SK-N-SH treated with all-trans-retinoic acid at 6 μM for 48 hours (cell line): ENCODE data around the gene B4GALT1.
"Not testable (repeated sequence)": the region's sequence is repeated elsewhere in the genome, so short reads cannot be mapped to it uniquely, and the experiment has no call there.

ENCODE experiments used
- ATAC-seq: fragments of 200-7000 bp; cut with Tn5 transposase; 3 replicates; pipeline ENCODE4 v1.9.1; 2020; ENCODE audit warnings: mild to moderate bottlenecking, moderate library complexity
- ARNTL ChIP-seq: fragments of 450-650 bp; formaldehyde crosslinking; IDR thresholded peaks from 2 replicates; pipeline ENCODE4 v1.5.0; 2020; ENCODE audit warnings: low read depth, mild to moderate bottlenecking, moderate library complexity, borderline replicate concordance
- CSDC2 ChIP-seq: fragments of 250-450 bp; sonication (Bioruptor Pico); IDR thresholded peaks from 2 replicates; pipeline ENCODE4 v1.5.0; 2020; ENCODE audit warnings: mild to moderate bottlenecking, moderate library complexity
- ESRRG ChIP-seq: fragments of 250-450 bp; sonication (Bioruptor Pico); IDR thresholded peaks from 2 replicates; pipeline ENCODE4 v1.6.1; 2021; ENCODE audit warnings: mild to moderate bottlenecking
- GLIS3 ChIP-seq: fragments of 250-450 bp; sonication (Bioruptor Pico); IDR thresholded peaks from 2 replicates; pipeline ENCODE4 v1.5.0; 2020; ENCODE audit warnings: mild to moderate bottlenecking, moderate library complexity
- ISL1 ChIP-seq: fragments of 250-450 bp; sonication (Bioruptor Pico); IDR thresholded peaks from 2 replicates; pipeline ENCODE4 v2.1.2; 2022; ENCODE audit warnings: mild to moderate bottlenecking, moderate library complexity
- OSR1 ChIP-seq: fragments of 250-450 bp; sonication (Bioruptor Pico); IDR thresholded peaks from 2 replicates; pipeline ENCODE4 v1.8.0; 2022; ENCODE audit warnings: moderate library complexity, mild to moderate bottlenecking, inconsistent platforms
- PPARA ChIP-seq: fragments of 250-450 bp; sonication (Bioruptor Pico); IDR thresholded peaks from 2 replicates; pipeline ENCODE4 v1.5.0; 2020; ENCODE audit warnings: mild to moderate bottlenecking, borderline replicate concordance
- RARB ChIP-seq: fragments of 250-450 bp; sonication (Bioruptor Pico); IDR thresholded peaks from 2 replicates; pipeline ENCODE4 v1.8.0; 2021; ENCODE audit warnings: mild to moderate bottlenecking, moderate library complexity
- SNAI2 ChIP-seq: fragments of 250-450 bp; sonication (Bioruptor Pico); IDR thresholded peaks from 2 replicates; pipeline ENCODE4 v1.5.0; 2020; ENCODE audit warnings: mild to moderate bottlenecking, moderate library complexity
- TCF4 ChIP-seq: fragments of 250-450 bp; sonication (Bioruptor Pico); IDR thresholded peaks from 2 replicates; pipeline ENCODE4 v1.8.0; 2021; ENCODE audit warnings: mild to moderate bottlenecking, moderate library complexity, borderline replicate concordance
- TOX ChIP-seq: fragments of 250-450 bp; sonication (Bioruptor Pico); IDR thresholded peaks from 2 replicates; pipeline ENCODE4 v1.8.0; 2021; ENCODE audit warnings: mild to moderate bottlenecking, moderate library complexity, borderline replicate concordance
- ZC3H10 ChIP-seq: fragments of 250-450 bp; sonication (Bioruptor Pico); IDR thresholded peaks from 2 replicates; pipeline ENCODE4 v1.5.1; 2021; ENCODE audit warnings: mild to moderate bottlenecking, moderate library complexity
- ZFP3 ChIP-seq: fragments of 250-450 bp; sonication (Bioruptor Pico); IDR thresholded peaks from 2 replicates; pipeline ENCODE4 v1.5.0; 2020; ENCODE audit warnings: mild to moderate bottlenecking, moderate library complexity
- ZFP30 ChIP-seq: fragments of 450-650 bp; formaldehyde crosslinking; IDR thresholded peaks from 2 replicates; pipeline ENCODE4 v1.5.0; 2022; ENCODE audit warnings: mild to moderate bottlenecking, moderate library complexity
- ZNF565 ChIP-seq: fragments of 450-650 bp; formaldehyde crosslinking; conservative IDR thresholded peaks from 2 replicates; pipeline ENCODE4 v1.5.0; 2020; ENCODE audit warnings: low read depth, mild to moderate bottlenecking, moderate library complexity
- ZNF8 ChIP-seq: fragments of 450-650 bp; formaldehyde crosslinking; IDR thresholded peaks from 2 replicates; pipeline ENCODE4 v1.5.0; 2020; ENCODE audit warnings: mild to moderate bottlenecking, moderate library complexity
- TF ChIP-seq, protein P1 (sequence below): fragments of 250-450 bp; sonication (Bioruptor Pico); IDR thresholded peaks from 2 replicates; pipeline ENCODE4 v1.8.0; 2020; ENCODE audit warnings: mild to moderate bottlenecking, moderate library complexity, borderline replicate concordance
- TF ChIP-seq, protein P2 (sequence below): fragments of 250-450 bp; sonication (Bioruptor Pico); IDR thresholded peaks from 2 replicates; pipeline ENCODE4 v1.5.0; 2020; ENCODE audit warnings: mild to moderate bottlenecking, moderate library complexity
- TF ChIP-seq, protein P3 (sequence below): fragments of 250-450 bp; sonication (Bioruptor Pico); IDR thresholded peaks from 2 replicates; pipeline ENCODE4 v1.8.0; 2021; ENCODE audit warnings: low read depth, mild to moderate bottlenecking, moderate library complexity, borderline replicate concordance

The B4GALT1 gene

DNA sequence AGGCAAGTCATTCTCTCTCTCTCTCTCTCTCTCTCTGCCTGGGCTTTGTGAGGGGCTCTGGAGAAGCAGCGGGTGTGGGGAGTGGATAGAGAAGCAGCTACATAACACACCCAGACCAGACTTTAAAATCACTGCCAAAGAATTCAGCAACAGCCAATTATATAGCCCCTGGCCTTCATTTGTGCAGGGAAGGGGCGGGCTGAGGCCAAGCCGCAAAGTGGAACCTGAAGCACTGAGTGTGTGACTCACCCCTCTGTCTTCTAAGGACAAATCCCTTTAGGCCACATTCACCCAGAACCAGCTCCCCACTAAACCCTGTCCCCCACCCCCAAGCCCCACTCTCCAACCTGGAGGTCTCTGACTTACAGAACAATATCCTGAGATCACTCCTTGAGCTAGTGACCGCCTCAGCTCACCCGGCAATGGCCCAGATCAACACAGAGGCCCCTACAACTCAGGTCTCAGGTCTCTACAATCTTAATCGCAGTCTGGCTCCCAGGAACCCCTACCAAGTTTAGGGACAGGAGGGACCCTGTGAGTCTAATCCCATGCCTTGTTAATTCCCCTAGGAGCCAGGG, 6.0 kb downstream of the B4GALT1 start:
- ATAC-seq: peak; percentile 90

DNA sequence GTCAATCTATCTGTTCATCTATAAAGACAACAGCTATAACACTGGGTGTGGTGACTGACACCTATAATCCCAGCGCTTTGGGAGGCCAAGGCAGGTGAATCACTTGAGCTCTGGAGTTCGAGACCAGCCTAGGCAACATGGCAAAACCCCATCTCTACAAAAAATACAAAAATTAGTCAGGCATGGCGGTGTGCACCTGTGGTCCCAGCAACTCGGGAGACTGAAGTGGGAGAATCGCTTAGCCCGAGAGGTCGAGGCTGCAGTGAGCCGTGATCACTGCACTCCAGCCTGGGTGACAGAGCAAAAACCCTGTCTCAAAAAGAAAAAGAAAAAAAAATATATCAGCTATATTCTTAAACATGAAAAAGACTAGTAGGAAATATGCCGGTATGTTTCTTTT, 6.7 kb downstream of the B4GALT1 start:
- not testable (repeated sequence) for ATAC-seq

More for the DNA sequence above, 6.0 kb downstream of the B4GALT1 start:
- TF ChIP-seq CSDC2 (CRISPR knock-in tag) (no peak), OSR1 (CRISPR knock-in tag) (no peak), TCF4 (CRISPR knock-in tag) (no peak), ISL1 (CRISPR knock-in tag) (peak; percentile 61)
- TF ChIP-seq, all 23 proteins: peak for 1

DNA sequence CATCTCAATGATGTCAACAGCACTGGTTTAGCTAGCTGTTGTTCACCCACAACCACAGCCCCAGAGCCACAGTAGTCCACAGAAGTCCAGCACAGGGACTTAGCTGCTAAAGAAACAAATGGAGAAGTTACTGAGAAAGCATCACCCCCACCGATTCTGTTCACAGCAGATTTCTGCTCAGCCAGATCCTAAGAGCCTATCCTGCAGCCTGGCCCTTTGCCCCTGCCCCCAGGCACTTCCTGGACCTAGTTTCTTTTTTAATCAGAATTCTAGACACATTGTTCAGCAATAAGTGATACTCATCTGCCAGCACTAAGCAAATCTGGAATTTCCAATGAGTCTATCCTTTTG, 7.4 kb downstream of the B4GALT1 start:
- TF ChIP-seq ZNF565 (CRISPR knock-in tag) (no peak), ESRRG (CRISPR knock-in tag) (no peak), ZC3H10 (no peak), RARB (CRISPR knock-in tag) (no peak), ZFP3 (CRISPR knock-in tag) (no peak), CSDC2 (CRISPR knock-in tag) (no peak), ARNTL (CRISPR knock-in tag) (no peak), ZNF8 (CRISPR knock-in tag) (no peak), SNAI2 (CRISPR knock-in tag) (no peak), PPARA (CRISPR knock-in tag) (no peak), TCF4 (CRISPR knock-in tag) (no peak), TOX (CRISPR knock-in tag) (no peak), GLIS3 (CRISPR knock-in tag) (no peak)
- TF ChIP-seq, protein P1, sequence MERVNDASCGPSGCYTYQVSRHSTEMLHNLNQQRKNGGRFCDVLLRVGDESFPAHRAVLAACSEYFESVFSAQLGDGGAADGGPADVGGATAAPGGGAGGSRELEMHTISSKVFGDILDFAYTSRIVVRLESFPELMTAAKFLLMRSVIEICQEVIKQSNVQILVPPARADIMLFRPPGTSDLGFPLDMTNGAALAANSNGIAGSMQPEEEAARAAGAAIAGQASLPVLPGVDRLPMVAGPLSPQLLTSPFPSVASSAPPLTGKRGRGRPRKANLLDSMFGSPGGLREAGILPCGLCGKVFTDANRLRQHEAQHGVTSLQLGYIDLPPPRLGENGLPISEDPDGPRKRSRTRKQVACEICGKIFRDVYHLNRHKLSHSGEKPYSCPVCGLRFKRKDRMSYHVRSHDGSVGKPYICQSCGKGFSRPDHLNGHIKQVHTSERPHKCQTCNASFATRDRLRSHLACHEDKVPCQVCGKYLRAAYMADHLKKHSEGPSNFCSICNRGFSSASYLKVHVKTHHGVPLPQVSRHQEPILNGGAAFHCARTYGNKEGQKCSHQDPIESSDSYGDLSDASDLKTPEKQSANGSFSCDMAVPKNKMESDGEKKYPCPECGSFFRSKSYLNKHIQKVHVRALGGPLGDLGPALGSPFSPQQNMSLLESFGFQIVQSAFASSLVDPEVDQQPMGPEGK (CRISPR knock-in tag): no peak
- TF ChIP-seq, protein P2, sequence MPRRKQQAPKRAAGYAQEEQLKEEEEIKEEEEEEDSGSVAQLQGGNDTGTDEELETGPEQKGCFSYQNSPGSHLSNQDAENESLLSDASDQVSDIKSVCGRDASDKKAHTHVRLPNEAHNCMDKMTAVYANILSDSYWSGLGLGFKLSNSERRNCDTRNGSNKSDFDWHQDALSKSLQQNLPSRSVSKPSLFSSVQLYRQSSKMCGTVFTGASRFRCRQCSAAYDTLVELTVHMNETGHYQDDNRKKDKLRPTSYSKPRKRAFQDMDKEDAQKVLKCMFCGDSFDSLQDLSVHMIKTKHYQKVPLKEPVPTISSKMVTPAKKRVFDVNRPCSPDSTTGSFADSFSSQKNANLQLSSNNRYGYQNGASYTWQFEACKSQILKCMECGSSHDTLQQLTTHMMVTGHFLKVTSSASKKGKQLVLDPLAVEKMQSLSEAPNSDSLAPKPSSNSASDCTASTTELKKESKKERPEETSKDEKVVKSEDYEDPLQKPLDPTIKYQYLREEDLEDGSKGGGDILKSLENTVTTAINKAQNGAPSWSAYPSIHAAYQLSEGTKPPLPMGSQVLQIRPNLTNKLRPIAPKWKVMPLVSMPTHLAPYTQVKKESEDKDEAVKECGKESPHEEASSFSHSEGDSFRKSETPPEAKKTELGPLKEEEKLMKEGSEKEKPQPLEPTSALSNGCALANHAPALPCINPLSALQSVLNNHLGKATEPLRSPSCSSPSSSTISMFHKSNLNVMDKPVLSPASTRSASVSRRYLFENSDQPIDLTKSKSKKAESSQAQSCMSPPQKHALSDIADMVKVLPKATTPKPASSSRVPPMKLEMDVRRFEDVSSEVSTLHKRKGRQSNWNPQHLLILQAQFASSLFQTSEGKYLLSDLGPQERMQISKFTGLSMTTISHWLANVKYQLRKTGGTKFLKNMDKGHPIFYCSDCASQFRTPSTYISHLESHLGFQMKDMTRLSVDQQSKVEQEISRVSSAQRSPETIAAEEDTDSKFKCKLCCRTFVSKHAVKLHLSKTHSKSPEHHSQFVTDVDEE (CRISPR knock-in tag): no peak
- TF ChIP-seq, protein P3, sequence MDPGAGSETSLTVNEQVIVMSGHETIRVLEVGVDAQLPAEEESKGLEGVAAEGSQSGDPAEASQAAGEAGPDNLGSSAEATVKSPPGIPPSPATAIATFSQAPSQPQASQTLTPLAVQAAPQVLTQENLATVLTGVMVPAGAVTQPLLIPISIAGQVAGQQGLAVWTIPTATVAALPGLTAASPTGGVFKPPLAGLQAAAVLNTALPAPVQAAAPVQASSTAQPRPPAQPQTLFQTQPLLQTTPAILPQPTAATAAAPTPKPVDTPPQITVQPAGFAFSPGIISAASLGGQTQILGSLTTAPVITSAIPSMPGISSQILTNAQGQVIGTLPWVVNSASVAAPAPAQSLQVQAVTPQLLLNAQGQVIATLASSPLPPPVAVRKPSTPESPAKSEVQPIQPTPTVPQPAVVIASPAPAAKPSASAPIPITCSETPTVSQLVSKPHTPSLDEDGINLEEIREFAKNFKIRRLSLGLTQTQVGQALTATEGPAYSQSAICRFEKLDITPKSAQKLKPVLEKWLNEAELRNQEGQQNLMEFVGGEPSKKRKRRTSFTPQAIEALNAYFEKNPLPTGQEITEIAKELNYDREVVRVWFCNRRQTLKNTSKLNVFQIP (CRISPR knock-in tag): no peak
- ATAC-seq: peak; percentile 11

DNA sequence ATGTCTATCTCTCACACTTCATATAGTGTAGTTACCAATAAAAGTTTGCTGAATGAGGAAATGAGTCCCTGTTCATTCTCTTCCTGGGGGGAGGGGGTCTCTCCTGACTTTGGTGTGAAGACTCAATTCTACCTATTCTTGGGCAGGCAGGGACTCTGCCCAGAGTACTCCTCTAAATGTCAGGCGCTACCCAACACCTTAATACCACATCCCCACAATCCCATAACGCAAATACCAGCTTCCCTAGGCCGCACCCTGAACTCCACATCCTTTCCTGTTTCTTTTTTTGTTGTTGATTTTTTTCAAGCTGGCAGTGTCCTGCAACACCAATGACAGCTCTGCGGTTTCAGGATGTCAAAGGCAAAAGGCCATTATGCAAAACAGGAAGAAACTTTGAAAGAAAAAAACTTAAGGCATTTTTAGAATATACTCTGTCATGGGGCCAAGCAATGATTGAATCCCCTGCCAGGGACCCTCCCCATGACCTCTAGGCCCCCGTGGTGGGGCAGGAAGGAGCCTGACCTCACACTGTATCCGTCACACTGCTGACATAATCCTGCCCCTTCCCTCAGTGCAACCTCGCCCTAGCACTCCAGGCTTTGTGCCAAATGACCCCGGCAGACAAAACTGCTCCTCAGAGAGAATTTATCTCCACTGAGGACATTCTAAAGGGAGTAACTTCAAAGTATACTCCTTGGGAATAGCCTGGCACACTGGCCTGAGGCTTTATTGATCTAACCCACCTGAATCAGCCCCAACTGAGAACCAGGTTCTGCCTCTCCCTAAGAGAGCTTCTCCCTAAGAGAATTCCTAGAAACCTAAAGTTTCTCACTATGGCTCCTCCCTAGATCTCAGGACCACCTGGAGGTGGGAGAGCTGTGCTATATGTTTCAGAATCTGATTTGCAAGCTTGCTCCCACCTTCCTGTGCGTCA, 8.0 kb downstream of the B4GALT1 start:
- TF ChIP-seq ZFP30 (CRISPR knock-in tag): no peak
- no peak for TF ChIP-seq GLIS3 (CRISPR knock-in tag)
- no peak for TF ChIP-seq ARNTL (CRISPR knock-in tag)
- TF ChIP-seq TCF4 (CRISPR knock-in tag): no peak
- TF ChIP-seq CSDC2 (CRISPR knock-in tag): no peak
- no peak for TF ChIP-seq ZNF565 (CRISPR knock-in tag)
- TF ChIP-seq, protein P2 (CRISPR knock-in tag): no peak
- ATAC-seq: no peak
